SU-DHL-6 (cell line): Measurements from ENCODE around the gene RAB11FIP2.

Experiments
- EZH2phosphoT487 ChIP-seq: fragments of 200-600 bp; sonication (generic), shearing (Covaris generic); conservative IDR thresholded peaks from 2 replicates; pipeline ENCODE4 v1.6.1; 2018; ENCODE audit warnings: mild to moderate bottlenecking, antibody characterized with exemption, low read length, moderate library complexity, mixed read lengths
- TF ChIP-seq, protein P1 (sequence below): fragments of 200-600 bp; sonication (generic); IDR thresholded peaks from one replicate; pipeline ENCODE4 v1.5.1; 2017; ENCODE audit warnings: antibody characterized with exemption, mild to moderate bottlenecking, low read length, moderate library complexity; ENCODE audit not compliant: insufficient read depth, poor library complexity, severe bottlenecking

GRCh38 chr10:117980216-117980615, 66.5 kb downstream of the RAB11FIP2 start:
- TF ChIP-seq, protein P1, sequence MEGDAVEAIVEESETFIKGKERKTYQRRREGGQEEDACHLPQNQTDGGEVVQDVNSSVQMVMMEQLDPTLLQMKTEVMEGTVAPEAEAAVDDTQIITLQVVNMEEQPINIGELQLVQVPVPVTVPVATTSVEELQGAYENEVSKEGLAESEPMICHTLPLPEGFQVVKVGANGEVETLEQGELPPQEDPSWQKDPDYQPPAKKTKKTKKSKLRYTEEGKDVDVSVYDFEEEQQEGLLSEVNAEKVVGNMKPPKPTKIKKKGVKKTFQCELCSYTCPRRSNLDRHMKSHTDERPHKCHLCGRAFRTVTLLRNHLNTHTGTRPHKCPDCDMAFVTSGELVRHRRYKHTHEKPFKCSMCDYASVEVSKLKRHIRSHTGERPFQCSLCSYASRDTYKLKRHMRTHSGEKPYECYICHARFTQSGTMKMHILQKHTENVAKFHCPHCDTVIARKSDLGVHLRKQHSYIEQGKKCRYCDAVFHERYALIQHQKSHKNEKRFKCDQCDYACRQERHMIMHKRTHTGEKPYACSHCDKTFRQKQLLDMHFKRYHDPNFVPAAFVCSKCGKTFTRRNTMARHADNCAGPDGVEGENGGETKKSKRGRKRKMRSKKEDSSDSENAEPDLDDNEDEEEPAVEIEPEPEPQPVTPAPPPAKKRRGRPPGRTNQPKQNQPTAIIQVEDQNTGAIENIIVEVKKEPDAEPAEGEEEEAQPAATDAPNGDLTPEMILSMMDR, result no peak
- TF ChIP-seq EZH2phosphoT487, result no peak
